Measurements from ENCODE around the gene ZRANB2.

- TF ChIP-seq CTCF (IDR thresholded peaks at IDR 0.05; ENCODE audit: poor library complexity), result no peak
- TF ChIP-seq EZH2 (IDR thresholded peaks at IDR 0.05; ENCODE audit: borderline replicate concordance), result no peak
These were observed 33.8 kb downstream of the ZRANB2 start for GRCh38 chr1:71046891-71047634.

Measured in hepatocyte (in vitro differentiated cells).